Measurements from ENCODE around the gene PLCB2. TPM values are rescaled to one million over a fixed set of nuclear protein-coding genes. Genes with fewer than 3 reads are reported as not detected.

The PLCB2 gene
- total RNA-seq, 2 donors from 2014 or later: 1.9 to 8.4 TPM

Other genes with a start within 250 kb of the PLCB2 start
- 1 to 10 TPM; 1.3 to 3.0 TPM for gene BMF, start 199.1 kb downstream of the PLCB2 start, total RNA-seq
- 1 to 10 TPM in 1 of 2 donors, under 1 TPM in 1; 0.39 to 2.1 TPM for gene BUB1B, start 146.9 kb downstream of the PLCB2 start, total RNA-seq
- 10 to 100 TPM; 15.3 to 32.5 TPM for gene PAK6, start 68.9 kb downstream of the PLCB2 start, total RNA-seq
- gene ANKRD63, start 24.9 kb downstream of the PLCB2 start, total RNA-seq: 1 to 10 TPM in 1 of 2 donors, under 1 TPM in 1; 0.44 to 1.3 TPM
- 10 to 100 TPM; 45.5 to 48.9 TPM for gene INAFM2, start 15.8 kb upstream of the PLCB2 start, total RNA-seq
- gene CCDC9B, start 33.0 kb upstream of the PLCB2 start, total RNA-seq: 10 to 100 TPM; 31.8 to 32.2 TPM
- gene PHGR1, start 43.1 kb upstream of the PLCB2 start, total RNA-seq: not detected
- gene DISP2, start 50.3 kb upstream of the PLCB2 start, total RNA-seq: under 1 TPM; 0.11 to 0.20 TPM
- 10 to 100 TPM in 1 of 2 donors, 1 to 10 TPM in 1; 8.4 to 12.9 TPM for gene KNSTRN, start 74.8 kb upstream of the PLCB2 start, total RNA-seq
- gene IVD, start 97.9 kb upstream of the PLCB2 start, total RNA-seq: 10 to 100 TPM; 49.1 to 65.3 TPM
- 10 to 100 TPM; 11.6 to 19.2 TPM for gene BAHD1, start 133.0 kb upstream of the PLCB2 start, total RNA-seq
- gene CHST14, start 163.0 kb upstream of the PLCB2 start, total RNA-seq: 10 to 100 TPM; 13.2 to 14.2 TPM

Measured in right atrium auricular region (tissue), 2 donors.